ENCODE data around the gene NAT8L. TPM values are rescaled to one million over a fixed set of nuclear protein-coding genes. Genes with fewer than 3 reads are reported as not detected.

NAT8L gene
- total RNA-seq, 1 donor from 2014 or later = 2.0 TPM

DNA sequence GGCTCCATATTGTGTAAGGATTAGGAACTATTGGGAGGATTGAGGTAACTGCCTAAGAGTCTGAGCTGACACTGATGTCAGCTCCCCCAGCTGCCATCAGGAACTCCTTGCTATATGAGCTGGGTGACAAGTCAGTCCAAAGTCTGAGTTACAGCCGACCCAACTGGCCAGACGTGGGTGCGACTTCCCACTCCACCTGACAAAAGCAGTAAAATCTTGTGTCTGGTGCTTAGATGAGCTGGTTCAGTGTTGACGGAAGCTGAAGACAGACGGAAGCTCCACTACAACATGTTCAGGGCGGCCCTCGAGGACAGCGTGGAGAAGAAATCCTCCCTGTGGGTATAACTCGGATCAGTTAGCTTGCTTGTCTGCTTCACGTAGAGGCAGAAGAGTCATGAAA lies 22.8 kb upstream of the NAT8L start:
- no peak for DNase-seq (ENCODE audit: low read depth)
- TF ChIP-seq, protein P1, sequence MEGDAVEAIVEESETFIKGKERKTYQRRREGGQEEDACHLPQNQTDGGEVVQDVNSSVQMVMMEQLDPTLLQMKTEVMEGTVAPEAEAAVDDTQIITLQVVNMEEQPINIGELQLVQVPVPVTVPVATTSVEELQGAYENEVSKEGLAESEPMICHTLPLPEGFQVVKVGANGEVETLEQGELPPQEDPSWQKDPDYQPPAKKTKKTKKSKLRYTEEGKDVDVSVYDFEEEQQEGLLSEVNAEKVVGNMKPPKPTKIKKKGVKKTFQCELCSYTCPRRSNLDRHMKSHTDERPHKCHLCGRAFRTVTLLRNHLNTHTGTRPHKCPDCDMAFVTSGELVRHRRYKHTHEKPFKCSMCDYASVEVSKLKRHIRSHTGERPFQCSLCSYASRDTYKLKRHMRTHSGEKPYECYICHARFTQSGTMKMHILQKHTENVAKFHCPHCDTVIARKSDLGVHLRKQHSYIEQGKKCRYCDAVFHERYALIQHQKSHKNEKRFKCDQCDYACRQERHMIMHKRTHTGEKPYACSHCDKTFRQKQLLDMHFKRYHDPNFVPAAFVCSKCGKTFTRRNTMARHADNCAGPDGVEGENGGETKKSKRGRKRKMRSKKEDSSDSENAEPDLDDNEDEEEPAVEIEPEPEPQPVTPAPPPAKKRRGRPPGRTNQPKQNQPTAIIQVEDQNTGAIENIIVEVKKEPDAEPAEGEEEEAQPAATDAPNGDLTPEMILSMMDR (conservative IDR thresholded peaks at IDR 0.05; ENCODE audit: low read depth, low read length) = no peak
- H3K4me3 ChIP-seq (ENCODE audit: low read depth, low read length) = no peak overlapping the region

DNA sequence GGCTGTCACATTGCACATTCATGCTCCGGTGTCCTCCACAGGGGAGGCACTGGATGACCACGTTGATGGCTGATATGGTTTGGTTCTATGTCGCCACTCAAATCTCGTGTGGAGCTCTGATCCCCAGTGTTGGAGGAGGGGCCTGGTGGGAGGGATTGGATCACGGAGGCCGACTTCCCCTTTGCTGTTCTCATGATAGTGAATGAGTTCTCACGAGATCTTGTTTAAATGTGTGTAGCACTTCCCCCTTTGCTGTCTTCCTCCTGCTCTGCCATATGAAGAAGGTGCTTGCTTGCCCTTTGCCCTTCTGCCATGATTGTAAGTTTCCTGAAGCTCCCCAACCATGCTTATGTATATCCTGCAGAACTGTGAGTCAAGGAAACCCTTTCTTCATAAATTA lies 22.3 kb upstream of the NAT8L start:
- no peak overlapping the region for H3K4me3 ChIP-seq (ENCODE audit: low read depth, low read length)
- no peak for DNase-seq (ENCODE audit: low read depth)

DNA sequence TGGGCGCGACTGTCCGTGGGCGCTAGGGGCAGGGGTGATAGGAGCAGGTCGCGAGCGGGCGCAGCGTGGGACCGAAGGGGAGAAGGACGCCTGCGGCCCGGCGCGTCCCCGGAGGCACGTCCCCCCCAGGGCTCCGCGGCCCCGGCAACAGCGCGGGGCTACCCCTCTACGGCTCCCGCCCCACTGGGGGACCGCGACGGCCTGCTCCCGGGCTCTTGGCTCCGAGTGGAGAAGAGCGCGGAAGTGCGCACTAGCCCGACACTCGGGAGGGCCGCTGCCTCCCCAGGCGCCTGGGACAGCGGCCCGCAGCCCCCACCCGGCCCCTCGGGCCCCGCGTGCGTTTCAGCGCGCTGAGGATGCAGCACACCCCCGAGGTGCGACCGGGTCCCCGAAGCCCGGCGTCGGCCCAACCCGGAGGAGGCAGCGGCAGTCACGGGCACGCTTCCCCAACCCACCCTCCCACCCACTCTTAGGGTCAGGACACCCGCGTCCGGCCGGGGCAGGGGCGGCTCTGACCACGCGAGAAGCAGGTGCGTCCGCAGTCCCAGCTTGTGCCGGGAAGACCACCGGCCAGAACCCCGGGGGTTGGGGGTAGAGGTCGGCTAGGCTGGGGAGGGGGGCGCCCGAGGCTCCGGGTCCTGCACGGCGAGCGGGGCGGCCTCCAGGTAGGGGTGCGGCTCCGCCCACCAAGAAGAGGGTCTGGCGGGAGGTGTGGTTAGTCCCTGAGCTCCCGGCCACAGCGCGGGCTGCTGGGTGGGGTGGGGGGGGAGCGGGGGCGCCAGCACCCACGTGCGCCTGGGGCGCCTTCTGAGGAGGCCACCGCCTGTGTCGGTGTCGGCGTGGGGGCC lies 18.5 kb upstream of the NAT8L start:
- no peak for DNase-seq (ENCODE audit: low read depth)
- TF ChIP-seq, protein P1 (conservative IDR thresholded peaks at IDR 0.05; ENCODE audit: low read depth, low read length) = no peak
- H3K4me3 ChIP-seq (ENCODE audit: low read depth, low read length) = peak overlapping the region; percentile 88

More for the DNA sequence above, 22.3 kb upstream of the NAT8L start:
- TF ChIP-seq, protein P1 (conservative IDR thresholded peaks at IDR 0.05; ENCODE audit: low read depth, low read length) = no peak

DNA sequence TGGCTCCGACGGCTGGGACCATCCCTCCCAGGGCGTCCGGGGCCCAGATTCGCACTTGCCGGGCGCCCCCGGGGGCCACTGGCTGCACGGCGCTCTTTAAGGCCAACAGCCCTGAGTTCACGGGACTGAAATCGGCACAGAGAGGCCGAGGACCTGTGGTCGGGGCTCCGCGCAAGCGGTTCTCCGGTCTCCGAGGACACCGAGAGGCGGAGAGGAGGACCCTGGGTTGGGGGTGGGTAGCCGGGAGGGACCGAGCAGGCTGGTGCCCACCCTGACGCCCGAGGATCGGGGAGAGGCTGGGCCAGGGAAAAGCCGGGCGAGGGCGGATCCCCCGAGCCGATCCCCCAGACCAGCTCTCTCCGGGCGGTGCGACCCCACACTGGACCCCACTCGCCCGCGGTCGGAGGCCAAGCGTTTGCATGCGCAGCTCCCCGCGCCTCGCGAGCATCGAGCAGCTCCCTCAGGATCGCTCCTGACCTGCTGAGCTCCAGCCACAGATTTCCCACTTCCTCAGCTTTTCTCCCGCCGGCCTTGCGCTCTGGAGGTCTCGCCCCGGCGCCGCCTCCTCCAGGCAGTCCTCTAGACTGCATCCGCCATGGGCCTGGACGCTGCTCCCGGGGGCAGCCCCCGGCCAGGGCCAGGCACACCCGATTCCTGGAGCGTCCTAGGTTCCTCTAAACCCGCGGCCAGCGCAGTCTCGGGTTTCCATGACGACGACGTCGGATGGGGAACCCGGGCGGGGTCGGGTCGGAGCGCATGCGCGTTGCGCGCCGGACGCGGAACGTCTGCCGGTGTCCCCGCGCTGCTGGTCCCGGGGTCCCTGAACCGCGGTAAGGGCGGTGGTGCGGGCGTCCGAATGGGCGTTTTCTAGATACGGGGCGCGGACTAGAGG lies 17.6 kb upstream of the NAT8L start:
- no peak for DNase-seq (ENCODE audit: low read depth)
- H3K4me3 ChIP-seq (ENCODE audit: low read depth, low read length) = peak overlapping the region; percentile 88
- TF ChIP-seq, protein P1 (conservative IDR thresholded peaks at IDR 0.05; ENCODE audit: low read depth, low read length) = no peak

DNA sequence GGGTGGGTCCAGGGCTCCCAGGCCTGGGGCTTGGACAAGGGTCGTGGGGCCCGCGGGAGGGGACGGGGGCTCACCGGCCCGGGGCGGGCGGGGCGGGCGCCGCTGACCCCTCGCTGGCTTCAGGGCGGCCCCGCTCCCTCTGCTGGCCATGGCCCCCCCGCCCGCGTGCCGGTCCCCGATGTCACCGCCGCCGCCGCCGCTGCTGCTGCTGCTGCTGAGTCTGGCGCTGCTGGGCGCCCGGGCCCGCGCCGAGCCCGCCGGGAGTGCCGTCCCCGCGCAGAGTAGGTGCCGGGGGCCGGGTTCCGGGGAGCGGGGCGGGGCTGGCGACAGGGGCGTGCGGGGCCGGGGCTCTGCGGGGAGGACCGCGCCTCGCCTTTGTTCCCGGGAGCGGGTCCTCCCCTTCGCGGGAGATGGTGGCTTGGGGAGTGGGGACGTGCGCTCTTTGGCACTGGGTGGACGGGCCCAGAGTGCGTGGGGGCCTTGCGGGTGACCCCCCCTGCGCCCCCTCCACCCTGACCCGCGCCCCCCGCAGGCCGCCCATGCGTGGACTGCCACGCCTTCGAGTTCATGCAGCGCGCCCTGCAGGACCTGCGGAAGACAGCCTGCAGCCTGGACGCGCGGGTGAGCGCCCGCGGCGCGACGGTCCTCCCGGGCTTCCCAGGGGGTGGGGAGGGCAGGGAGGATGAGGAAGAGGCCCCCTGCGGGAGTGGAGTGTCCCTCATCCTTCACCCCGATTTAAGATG lies 16.8 kb upstream of the NAT8L start:
- H3K4me3 ChIP-seq (ENCODE audit: low read depth, low read length) = peak overlapping the region; percentile 88
- no peak for DNase-seq (ENCODE audit: low read depth)
- TF ChIP-seq, protein P1 (conservative IDR thresholded peaks at IDR 0.05; ENCODE audit: low read depth, low read length) = no peak

DNA sequence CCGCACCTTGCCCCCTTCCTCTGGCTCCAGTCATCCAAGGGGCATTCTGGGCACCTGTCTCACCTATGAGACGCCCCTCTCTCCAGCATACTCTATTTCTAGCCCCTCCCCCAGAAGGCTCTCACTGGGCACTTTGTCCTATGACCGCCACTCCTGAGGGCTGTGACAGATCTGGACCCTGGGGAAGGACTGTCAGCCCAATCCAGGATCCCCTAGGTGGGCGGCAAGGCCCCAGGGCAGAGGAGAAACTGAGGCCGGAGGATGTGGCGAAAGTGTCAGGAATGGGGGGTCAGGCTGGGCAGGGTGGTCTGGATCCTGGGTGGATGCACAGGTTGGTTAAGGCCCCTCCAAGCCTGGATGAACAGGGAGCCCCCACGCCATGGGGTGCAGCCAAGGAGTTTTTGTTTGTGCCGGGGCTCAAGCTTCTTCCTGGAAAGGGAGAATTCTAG lies 16.2 kb upstream of the NAT8L start:
- peak overlapping the region; percentile 88 for H3K4me3 ChIP-seq (ENCODE audit: low read depth, low read length)
- DNase-seq (ENCODE audit: low read depth) = no peak

More for the DNA sequence above, 16.2 kb upstream of the NAT8L start:
- TF ChIP-seq, protein P1 (conservative IDR thresholded peaks at IDR 0.05; ENCODE audit: low read depth, low read length) = no peak

Measured in epithelial cell of proximal tubule (primary cell).